Neuronal stem cell (in vitro differentiated cells): ENCODE measurements around the gene PLEK.

Experiments used
- DNase-seq: peaks from one replicate; pipeline ENCODE4 v3.0.0-alpha.2; 2013; ENCODE audit warnings: low spot score
- H2AFZ ChIP-seq: one replicate; pipeline ENCODE4 v1.6.1; 2013; ENCODE audit warnings: mild to moderate bottlenecking, low read length, inconsistent platforms
- H2AK5ac ChIP-seq: 2 replicates; pipeline ENCODE4 v1.6.1; 2013; ENCODE audit warnings: low read depth, mild to moderate bottlenecking, inconsistent platforms, low read length, moderate library complexity, mixed read lengths
- H2BK120ac ChIP-seq: 2 replicates; pipeline ENCODE4 v1.6.1; 2013; ENCODE audit warnings: low read depth, mild to moderate bottlenecking, inconsistent platforms, low read length, moderate library complexity, mixed read lengths
- H2BK12ac ChIP-seq: one replicate; pipeline ENCODE4 v1.6.1; 2013; ENCODE audit warnings: low read length, inconsistent platforms
- H2BK15ac ChIP-seq: 2 replicates; pipeline ENCODE4 v1.6.1; 2013; ENCODE audit warnings: mild to moderate bottlenecking, low read length, inconsistent platforms, mixed read lengths
- H2BK5ac ChIP-seq: one replicate; pipeline ENCODE4 v1.6.1; 2013; ENCODE audit warnings: inconsistent platforms, mild to moderate bottlenecking, low read length, moderate library complexity
- H3K14ac ChIP-seq: one replicate; pipeline ENCODE4 v1.6.1; 2013; ENCODE audit warnings: low read length, inconsistent platforms
- H3K18ac ChIP-seq: 2 replicates; pipeline ENCODE4 v1.6.1; 2013; ENCODE audit warnings: low read length, inconsistent platforms
- H3K23ac ChIP-seq: 2 replicates; pipeline ENCODE4 v1.6.1; 2013; ENCODE audit warnings: low read depth, mild to moderate bottlenecking, mixed read lengths, low read length, inconsistent platforms; ENCODE audit not compliant: poor library complexity
- H3K27ac ChIP-seq: replicated peaks from 3 replicates; pipeline ENCODE4 v1.5.1; 2013; ENCODE audit warnings: low read length, inconsistent platforms
- H3K27me3 ChIP-seq, 3 experiments: 2 replicates each; pipeline ENCODE4 v1.6.1; 2013; ENCODE audit warnings: low read length in 3 of 3, mild to moderate bottlenecking in 2 of 3, inconsistent platforms in 1 of 3, low read depth in 1 of 3, mixed read lengths in 1 of 3, moderate library complexity in 1 of 3; ENCODE audit not compliant: control insufficient read depth in 3 of 3, insufficient read depth in 3 of 3
- H3K36me3 ChIP-seq, 2 donors: replicated peaks in 1 of 2; 2 replicates each; pipeline ENCODE4 v1.6.1; 2013; ENCODE audit warnings: low read length in 2 of 2; ENCODE audit not compliant: control insufficient read depth in 2 of 2, insufficient read depth in 2 of 2
- H3K4ac ChIP-seq: 2 replicates; pipeline ENCODE4 v1.6.1; 2013; ENCODE audit warnings: inconsistent platforms, mild to moderate bottlenecking, low read length, moderate library complexity
- H3K4me1 ChIP-seq, 2 donors: 1 replicate in 1 of 2; 2 replicates in 1 of 2; pipeline ENCODE4 v1.6.1; 2013; ENCODE audit warnings: low read length in 2 of 2, low read depth in 1 of 2; ENCODE audit not compliant: control insufficient read depth in 2 of 2, insufficient read depth in 1 of 2
- H3K4me2 ChIP-seq: one replicate; pipeline ENCODE4 v1.6.1; 2013; ENCODE audit warnings: mild to moderate bottlenecking, low read length, inconsistent platforms; ENCODE audit not compliant: insufficient read depth, poor library complexity, severe bottlenecking
- H3K4me3 ChIP-seq, 2 donors: 2 replicates each; pipeline ENCODE4 v1.5.1; 2013; ENCODE audit warnings: low read length in 2 of 2, mild to moderate bottlenecking in 2 of 2, inconsistent platforms in 1 of 2, moderate library complexity in 1 of 2
- H3K79me1 ChIP-seq: one replicate; pipeline ENCODE4 v1.6.1; 2013; ENCODE audit warnings: low read depth, mild to moderate bottlenecking, inconsistent platforms, low read length, moderate library complexity
- H3K9ac ChIP-seq: one replicate; pipeline ENCODE4 v1.6.1; 2013; ENCODE audit warnings: mild to moderate bottlenecking, low read depth, low read length, inconsistent platforms; ENCODE audit not compliant: poor library complexity
- H3K9me3 ChIP-seq, 2 donors: replicated peaks in 1 of 2; 2 replicates each; pipeline versions ENCODE3 to v1.6.1; 2013; ENCODE audit warnings: low read length in 2 of 2, mild to moderate bottlenecking in 2 of 2, inconsistent platforms in 1 of 2, low read depth in 1 of 2, mixed read lengths in 1 of 2, moderate library complexity in 1 of 2; ENCODE audit not compliant: control insufficient read depth in 2 of 2, insufficient read depth in 1 of 2
- H4K8ac ChIP-seq: one replicate; pipeline ENCODE4 v1.6.1; 2013; ENCODE audit warnings: low read depth, mild to moderate bottlenecking, inconsistent platforms, low read length, moderate library complexity
- H4K91ac ChIP-seq: one replicate; pipeline ENCODE4 v1.6.1; 2013; ENCODE audit warnings: low read length, low read depth, mild to moderate bottlenecking, inconsistent platforms; ENCODE audit not compliant: poor library complexity
- WGBS, 2 donors: extraction: QIAGEN DNeasy Blood & Tissue Kit; methylation state at CpG; one replicate each; pipeline ENCODE4 v1.1.7; 2013; ENCODE audit warnings: missing lambda C conversion rate in 2 of 2, mixed read lengths in 1 of 2; ENCODE audit not compliant: insufficient read length in 2 of 2, insufficient replicate concordance in 1 of 2; ENCODE audit errors: extremely low coverage in 2 of 2; 5-methylcytosine and 5-hydroxymethylcytosine counted together

PLEK gene

GRCh38 chr2:68318914-68319397 is 46.1 kb upstream of the PLEK start:
- DNase-seq, result peak; percentile 5
- Histone ChIP-seq H2BK120ac (no peak overlapping the region), H3K9me3 (peaks cover 0 to 23% of the 10 kb centered on the region in 2 donors), H2BK12ac (peak overlapping the region; percentile 73), H3K27me3 (peaks cover 6 to 29% (median 7%) of the 10 kb centered on the region in 3 experiments), H3K4me3 (peak overlapping the region; percentile 77 to 79), H4K8ac (no peak overlapping the region), H3K4me1 (peaks cover 0 to 7% of the 10 kb centered on the region in 2 donors), H3K14ac (no peak overlapping the region), H3K27ac (no peak overlapping the region), H3K23ac (peak overlapping the region; percentile 85), H3K79me1 (peaks cover 3% of the 10 kb centered on the region), H3K36me3 (peaks cover 2 to 38% of the 10 kb centered on the region in 2 donors), H3K4me2 (peak overlapping the region; percentile 91), H2AK5ac (no peak overlapping the region), H4K91ac (no peak overlapping the region), H2BK15ac (peak overlapping the region; percentile 78), H3K9ac (peak overlapping the region; percentile 88), H2AFZ (peak overlapping the region; percentile 96), H3K4ac (no peak overlapping the region), H2BK5ac (peak overlapping the region; percentile 39), H3K18ac (peak overlapping the region; percentile 89)
- WGBS, 2 donors, result no CpG with 5 or more reads among the region's 27 CpGs

GRCh38 chr2:68319398-68320117 is 45.5 kb upstream of the PLEK start, which contains the start of gene CNRIP1:
TSS of gene CNRIP1 (minus strand) at chr2:68319949. CDS start at chr2:68319400, 549 bp downstream.
- H3K79me1 ChIP-seq, result peaks cover 3% of the 10 kb centered on the region
- peak within 1 kb of the TSS; percentile 77 to 79 for H3K4me3 ChIP-seq
- peaks cover 0 to 7% of the 10 kb centered on the region in 2 donors for H3K4me1 ChIP-seq
- peaks cover 2 to 32% of the 10 kb centered on the region in 2 donors for H3K36me3 ChIP-seq
- no peak within 1 kb of the TSS for H3K14ac ChIP-seq
- H3K9ac ChIP-seq, result peak within 1 kb of the TSS; percentile 88
- H2BK15ac ChIP-seq, result peak within 1 kb of the TSS; percentile 78
- no peak within 1 kb of the TSS for H2BK120ac ChIP-seq
- H4K8ac ChIP-seq, result no peak within 1 kb of the TSS
- peaks cover 6 to 29% (median 7%) of the 10 kb centered on the region in 3 experiments for H3K27me3 ChIP-seq
- H4K91ac ChIP-seq, result no peak within 1 kb of the TSS
- H3K23ac ChIP-seq, result peak within 1 kb of the TSS; percentile 85
- no peak within 1 kb of the TSS for H3K27ac ChIP-seq
- H3K18ac ChIP-seq, result peak within 1 kb of the TSS; percentile 89
- WGBS, 2 donors, result no CpG with 5 or more reads among the region's 64 CpGs
- no peak within 1 kb of the TSS for H3K4ac ChIP-seq
- H2AFZ ChIP-seq, result peak within 1 kb of the TSS; percentile 96
- H2BK5ac ChIP-seq, result peak within 1 kb of the TSS; percentile 39
- H2AK5ac ChIP-seq, result no peak within 1 kb of the TSS
- H2BK12ac ChIP-seq, result peak within 1 kb of the TSS; percentile 73
- peak; percentile 53 for DNase-seq
- peaks cover 0 to 18% of the 10 kb centered on the region in 2 donors for H3K9me3 ChIP-seq
- peak within 1 kb of the TSS; percentile 91 for H3K4me2 ChIP-seq

DNA sequence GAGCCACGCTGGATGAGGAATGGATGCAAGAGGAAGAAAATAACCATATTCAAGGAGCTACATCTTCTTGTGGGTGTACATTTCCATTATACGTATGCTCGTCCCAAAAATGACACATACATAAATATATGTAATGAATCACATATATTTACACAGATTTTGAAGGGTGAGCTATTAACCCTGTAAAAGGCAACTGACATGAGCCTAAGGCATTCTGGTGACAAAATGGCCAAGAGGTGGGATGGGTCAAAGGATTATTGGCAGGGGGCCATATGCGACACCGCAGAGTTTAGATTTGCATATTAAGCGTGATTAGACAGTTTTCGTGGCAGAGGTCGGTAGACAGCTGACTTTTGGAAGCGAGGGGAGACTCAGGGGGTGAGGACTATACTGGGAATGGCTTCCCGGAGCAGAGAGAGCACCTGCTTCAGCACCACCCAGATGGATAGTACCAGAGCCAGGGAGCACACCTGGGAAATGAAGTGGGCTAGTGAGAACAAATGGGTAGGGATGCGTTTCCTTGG is 44.9 kb upstream of the PLEK start:
- no peak overlapping the region for H3K4ac ChIP-seq
- H3K27me3 ChIP-seq, result peaks cover 6 to 29% (median 7%) of the 10 kb centered on the region in 3 experiments
- H4K8ac ChIP-seq, result no peak overlapping the region
- no peak overlapping the region for H2BK120ac ChIP-seq
- H3K4me1 ChIP-seq, result peaks cover 0 to 7% of the 10 kb centered on the region in 2 donors
- no peak overlapping the region for H2BK15ac ChIP-seq
- no peak overlapping the region for H2AK5ac ChIP-seq
- H2BK5ac ChIP-seq, result no peak overlapping the region
- no peak overlapping the region for H2BK12ac ChIP-seq
- H3K23ac ChIP-seq, result no peak overlapping the region
- H3K36me3 ChIP-seq, result peaks cover 2 to 26% of the 10 kb centered on the region in 2 donors
- H3K9me3 ChIP-seq, result peaks cover 0 to 12% of the 10 kb centered on the region in 2 donors
- no CpG with 5 or more reads among the region's 11 CpGs for WGBS, 2 donors
- no peak overlapping the region for H4K91ac ChIP-seq
- H3K14ac ChIP-seq, result no peak overlapping the region
- H3K4me2 ChIP-seq, result peak overlapping the region; percentile 91
- peak overlapping the region; percentile 96 for H2AFZ ChIP-seq
- DNase-seq, result peak; percentile 17
- H3K9ac ChIP-seq, result no peak overlapping the region
- H3K4me3 ChIP-seq, result peak overlapping the region; percentile 77 to 79
- no peak overlapping the region for H3K18ac ChIP-seq
- H3K79me1 ChIP-seq, result peaks cover 3% of the 10 kb centered on the region
- H3K27ac ChIP-seq, result no peak overlapping the region

GRCh38 chr2:68325056-68325455 is 40.0 kb upstream of the PLEK start:
- H3K23ac ChIP-seq, result no peak overlapping the region
- no peak overlapping the region for H2BK120ac ChIP-seq
- no peaks in the 10 kb centered on the region for H3K36me3 ChIP-seq
- no peak overlapping the region for H3K4me2 ChIP-seq
- no peak overlapping the region for H3K27ac ChIP-seq
- no peak overlapping the region for H4K8ac ChIP-seq
- H2AFZ ChIP-seq, result no peak overlapping the region
- no peak overlapping the region for H3K18ac ChIP-seq
- WGBS, 2 donors, result no CpG with 5 or more reads among the region's 3 CpGs
- no peaks in the 10 kb centered on the region for H3K79me1 ChIP-seq
- H2BK12ac ChIP-seq, result no peak overlapping the region
- H2AK5ac ChIP-seq, result no peak overlapping the region
- H3K14ac ChIP-seq, result no peak overlapping the region
- H3K9ac ChIP-seq, result no peak overlapping the region
- no peak overlapping the region for H3K4me3 ChIP-seq
- no peak for DNase-seq
- H3K4me1 ChIP-seq, result peaks cover 0 to 3% of the 10 kb centered on the region in 2 donors
- H3K4ac ChIP-seq, result no peak overlapping the region
- H2BK15ac ChIP-seq, result no peak overlapping the region
- H3K27me3 ChIP-seq, result peaks cover 0 to 7% (median 6%) of the 10 kb centered on the region in 3 experiments
- H3K9me3 ChIP-seq, result no peaks in the 10 kb centered on the region
- H4K91ac ChIP-seq, result no peak overlapping the region
- no peak overlapping the region for H2BK5ac ChIP-seq
